GM12872 (cell line): ENCODE results near the gene TLCD5.

Source experiments
- CTCF ChIP-seq: IDR thresholded peaks from 3 replicates; pipeline ENCODE4 v1.5.1; 2011; ENCODE audit warnings: low read depth, mild to moderate bottlenecking, low read length, moderate library complexity; ENCODE audit not compliant: insufficient read depth

Gene TLCD5

GRCh38 chr11:120365512-120365911 is 40.4 kb downstream of the TLCD5 start:
- no peak for TF ChIP-seq CTCF

GRCh38 chr11:120372296-120372695 is 47.2 kb downstream of the TLCD5 start:
- TF ChIP-seq CTCF = no peak

- TF ChIP-seq CTCF = no peak
These were observed 50.0 kb downstream of the TLCD5 start for GRCh38 chr11:120375076-120375475.

GRCh38 chr11:120376547-120377182 is 51.6 kb downstream of the TLCD5 start:
- no peak for TF ChIP-seq CTCF

GRCh38 chr11:120378474-120378873 is 53.4 kb downstream of the TLCD5 start:
- TF ChIP-seq CTCF = no peak

GRCh38 chr11:120381401-120381800 is 56.3 kb downstream of the TLCD5 start:
- no peak for TF ChIP-seq CTCF
